Measurements from ENCODE around the gene COL28A1.
"Not testable (repeated sequence)": the region's sequence is repeated elsewhere in the genome, so short reads cannot be mapped to it uniquely, and the experiment has no call there.

COL28A1 gene

GRCh38 chr7:7489546-7489945, 46.1 kb downstream of the COL28A1 start:
- no peak for DNase-seq (ENCODE audit: insufficient read length, low spot score)
- no peak for TF ChIP-seq POU2F2 (IDR thresholded peaks at IDR 0.05; ENCODE audit: low read depth, low read length)
- no peak for TF ChIP-seq SPI1 (IDR thresholded peaks at IDR 0.05; ENCODE audit: low read depth, low read length)
- TF ChIP-seq PAX5 (IDR thresholded peaks at IDR 0.05; ENCODE audit: insufficient read depth, low read length, severe bottlenecking), result no peak
- no peak for TF ChIP-seq POLR2AphosphoS5 (IDR thresholded peaks at IDR 0.05; ENCODE audit: low read depth, low read length)
- TF ChIP-seq TAF1 (IDR thresholded peaks at IDR 0.05; ENCODE audit: low read depth, low read length), result no peak
- TF ChIP-seq POLR2A (IDR thresholded peaks at IDR 0.05; ENCODE audit: low read depth, low read length), result no peak
- FAIRE-seq, result no peak

- DNase-seq (ENCODE audit: insufficient read length, low spot score), result no peak
- TF ChIP-seq SPI1 (IDR thresholded peaks at IDR 0.05; ENCODE audit: low read depth, low read length), result no peak
- no peak for TF ChIP-seq PAX5 (IDR thresholded peaks at IDR 0.05; ENCODE audit: insufficient read depth, low read length, severe bottlenecking)
- TF ChIP-seq POLR2A (IDR thresholded peaks at IDR 0.05; ENCODE audit: low read depth, low read length), result no peak
- no peak for TF ChIP-seq POU2F2 (IDR thresholded peaks at IDR 0.05; ENCODE audit: low read depth, low read length)
- TF ChIP-seq POLR2AphosphoS5 (IDR thresholded peaks at IDR 0.05; ENCODE audit: low read depth, low read length), result no peak
- no peak for TF ChIP-seq TAF1 (IDR thresholded peaks at IDR 0.05; ENCODE audit: low read depth, low read length)
- no peak for FAIRE-seq
Measured at GRCh38 chr7:7486362-7486761, 49.3 kb downstream of the COL28A1 start.

- TF ChIP-seq SPI1 (IDR thresholded peaks at IDR 0.05; ENCODE audit: low read depth, low read length), result no peak
- TF ChIP-seq PAX5 (IDR thresholded peaks at IDR 0.05; ENCODE audit: insufficient read depth, low read length, severe bottlenecking), result no peak
- no peak for TF ChIP-seq POU2F2 (IDR thresholded peaks at IDR 0.05; ENCODE audit: low read depth, low read length)
- TF ChIP-seq POLR2A (IDR thresholded peaks at IDR 0.05; ENCODE audit: low read depth, low read length), result no peak
- no peak for TF ChIP-seq TAF1 (IDR thresholded peaks at IDR 0.05; ENCODE audit: low read depth, low read length)
- TF ChIP-seq POLR2AphosphoS5 (IDR thresholded peaks at IDR 0.05; ENCODE audit: low read depth, low read length), result no peak
- no peak for DNase-seq (ENCODE audit: insufficient read length, low spot score)
- no peak for FAIRE-seq
Measured at GRCh38 chr7:7484072-7484471, 51.6 kb downstream of the COL28A1 start.

- DNase-seq (ENCODE audit: insufficient read length, low spot score) (no peak), FAIRE-seq (no peak)
- TF ChIP-seq TAF1 (IDR thresholded peaks at IDR 0.05; ENCODE audit: low read depth, low read length) (no peak), POU2F2 (IDR thresholded peaks at IDR 0.05; ENCODE audit: low read depth, low read length) (no peak), PAX5 (IDR thresholded peaks at IDR 0.05; ENCODE audit: insufficient read depth, low read length, severe bottlenecking) (no peak), POLR2AphosphoS5 (IDR thresholded peaks at IDR 0.05; ENCODE audit: low read depth, low read length) (no peak), POLR2A (IDR thresholded peaks at IDR 0.05; ENCODE audit: low read depth, low read length) (no peak), SPI1 (IDR thresholded peaks at IDR 0.05; ENCODE audit: low read depth, low read length) (no peak)
Measured at GRCh38 chr7:7481802-7482201, 53.9 kb downstream of the COL28A1 start.

GRCh38 chr7:7479275-7479805, 56.3 kb downstream of the COL28A1 start:
- FAIRE-seq, result no peak
- DNase-seq (ENCODE audit: insufficient read length, low spot score), result no peak
- TF ChIP-seq POLR2AphosphoS5 (IDR thresholded peaks at IDR 0.05; ENCODE audit: low read depth, low read length), result no peak
- TF ChIP-seq SPI1 (IDR thresholded peaks at IDR 0.05; ENCODE audit: low read depth, low read length), result no peak
- no peak for TF ChIP-seq PAX5 (IDR thresholded peaks at IDR 0.05; ENCODE audit: insufficient read depth, low read length, severe bottlenecking)

- no peak for DNase-seq (ENCODE audit: insufficient read length, low spot score)
- TF ChIP-seq POLR2AphosphoS5 (IDR thresholded peaks at IDR 0.05; ENCODE audit: low read depth, low read length), result no peak
- no peak for TF ChIP-seq PAX5 (IDR thresholded peaks at IDR 0.05; ENCODE audit: insufficient read depth, low read length, severe bottlenecking)
- TF ChIP-seq POU2F2 (IDR thresholded peaks at IDR 0.05; ENCODE audit: low read depth, low read length), result no peak
- TF ChIP-seq TAF1 (IDR thresholded peaks at IDR 0.05; ENCODE audit: low read depth, low read length), result no peak
- no peak for TF ChIP-seq POLR2A (IDR thresholded peaks at IDR 0.05; ENCODE audit: low read depth, low read length)
- TF ChIP-seq SPI1 (IDR thresholded peaks at IDR 0.05; ENCODE audit: low read depth, low read length), result no peak
- no peak for FAIRE-seq
Measured at GRCh38 chr7:7478569-7478968, 57.1 kb downstream of the COL28A1 start.

GRCh38 chr7:7477641-7478040, 58.0 kb downstream of the COL28A1 start:
- FAIRE-seq; DNase-seq (ENCODE audit: insufficient read length, low spot score): not testable (repeated sequence)

- DNase-seq (ENCODE audit: insufficient read length, low spot score), result no peak
- no peak for FAIRE-seq
- TF ChIP-seq SPI1 (IDR thresholded peaks at IDR 0.05; ENCODE audit: low read depth, low read length), result no peak
- TF ChIP-seq POLR2AphosphoS5 (IDR thresholded peaks at IDR 0.05; ENCODE audit: low read depth, low read length), result no peak
- no peak for TF ChIP-seq POU2F2 (IDR thresholded peaks at IDR 0.05; ENCODE audit: low read depth, low read length)
- no peak for TF ChIP-seq TAF1 (IDR thresholded peaks at IDR 0.05; ENCODE audit: low read depth, low read length)
- TF ChIP-seq PAX5 (IDR thresholded peaks at IDR 0.05; ENCODE audit: insufficient read depth, low read length, severe bottlenecking), result no peak
- TF ChIP-seq POLR2A (IDR thresholded peaks at IDR 0.05; ENCODE audit: low read depth, low read length), result no peak
Measured at GRCh38 chr7:7476381-7476780, 59.3 kb downstream of the COL28A1 start.

GRCh38 chr7:7475601-7476000, 60.1 kb downstream of the COL28A1 start:
- DNase-seq (ENCODE audit: insufficient read length, low spot score) (no peak), FAIRE-seq (no peak)
- no peak for TF ChIP-seq POU2F2 (IDR thresholded peaks at IDR 0.05; ENCODE audit: low read depth, low read length)
- no peak for TF ChIP-seq SPI1 (IDR thresholded peaks at IDR 0.05; ENCODE audit: low read depth, low read length)

- FAIRE-seq, result no peak
- TF ChIP-seq POLR2A (IDR thresholded peaks at IDR 0.05; ENCODE audit: low read depth, low read length) (no peak), TAF1 (IDR thresholded peaks at IDR 0.05; ENCODE audit: low read depth, low read length) (no peak), POLR2AphosphoS5 (IDR thresholded peaks at IDR 0.05; ENCODE audit: low read depth, low read length) (no peak), PAX5 (IDR thresholded peaks at IDR 0.05; ENCODE audit: insufficient read depth, low read length, severe bottlenecking) (no peak)
- DNase-seq (ENCODE audit: insufficient read length, low spot score), result no peak
Measured at GRCh38 chr7:7474436-7474835, 61.2 kb downstream of the COL28A1 start.

GRCh38 chr7:7464991-7465765, 70.5 kb downstream of the COL28A1 start:
- not testable (repeated sequence) for DNase-seq (ENCODE audit: insufficient read length, low spot score); FAIRE-seq

Data from GM12891 (cell line).